ENCODE results near the gene ACTR3C.
"Not testable (repeated sequence)": the region's sequence is repeated elsewhere in the genome, so short reads cannot be mapped to it uniquely, and the experiment has no call there.

GRCh38 chr7:150287815-150288214 lies 35.5 kb downstream of the ACTR3C start:
- not testable (repeated sequence) for TF ChIP-seq POLR2A, EP300 (IDR thresholded peaks at IDR 0.05)
